ENCODE data around the gene ZNF260.
"Not testable (repeated sequence)": the region's sequence is repeated elsewhere in the genome, so short reads cannot be mapped to it uniquely, and the experiment has no call there.

ZNF260 gene

DNA sequence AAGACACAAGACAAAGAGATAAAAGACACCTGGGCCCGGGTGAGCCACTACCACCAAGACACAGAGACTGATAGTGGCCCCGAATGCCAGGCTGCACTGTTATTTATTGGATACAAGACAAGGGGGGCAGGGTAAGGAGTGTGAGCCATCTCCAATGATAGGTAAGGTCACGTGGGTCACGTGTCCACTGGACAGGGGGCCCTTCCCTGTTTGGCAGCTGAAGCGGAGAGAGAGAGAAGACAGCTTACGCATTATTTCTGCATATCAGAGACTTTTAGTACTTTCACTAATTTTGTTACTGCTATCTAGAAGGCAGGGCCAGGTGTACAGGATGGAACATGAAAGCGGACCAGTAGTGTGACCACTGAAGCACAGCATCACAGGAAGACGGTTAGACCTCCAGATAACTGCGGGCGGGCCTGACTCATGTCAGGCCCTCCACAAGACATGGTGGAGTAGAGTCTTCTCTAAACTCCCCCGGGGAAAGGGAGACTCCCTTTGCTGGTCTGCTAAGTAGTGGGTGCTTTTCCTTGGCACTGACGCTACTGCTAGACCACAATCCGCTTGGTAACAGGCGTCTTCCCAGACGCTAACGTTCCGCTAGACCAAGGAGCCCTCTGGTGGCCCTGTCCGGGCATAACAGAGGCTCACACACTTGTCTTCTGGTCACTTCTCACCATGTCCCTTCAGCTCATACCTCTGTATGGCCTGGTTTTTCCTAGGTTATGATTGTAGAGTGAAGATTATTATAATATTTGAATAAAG is 35.2 kb downstream of the ZNF260 start:
- TF ChIP-seq, protein P1, sequence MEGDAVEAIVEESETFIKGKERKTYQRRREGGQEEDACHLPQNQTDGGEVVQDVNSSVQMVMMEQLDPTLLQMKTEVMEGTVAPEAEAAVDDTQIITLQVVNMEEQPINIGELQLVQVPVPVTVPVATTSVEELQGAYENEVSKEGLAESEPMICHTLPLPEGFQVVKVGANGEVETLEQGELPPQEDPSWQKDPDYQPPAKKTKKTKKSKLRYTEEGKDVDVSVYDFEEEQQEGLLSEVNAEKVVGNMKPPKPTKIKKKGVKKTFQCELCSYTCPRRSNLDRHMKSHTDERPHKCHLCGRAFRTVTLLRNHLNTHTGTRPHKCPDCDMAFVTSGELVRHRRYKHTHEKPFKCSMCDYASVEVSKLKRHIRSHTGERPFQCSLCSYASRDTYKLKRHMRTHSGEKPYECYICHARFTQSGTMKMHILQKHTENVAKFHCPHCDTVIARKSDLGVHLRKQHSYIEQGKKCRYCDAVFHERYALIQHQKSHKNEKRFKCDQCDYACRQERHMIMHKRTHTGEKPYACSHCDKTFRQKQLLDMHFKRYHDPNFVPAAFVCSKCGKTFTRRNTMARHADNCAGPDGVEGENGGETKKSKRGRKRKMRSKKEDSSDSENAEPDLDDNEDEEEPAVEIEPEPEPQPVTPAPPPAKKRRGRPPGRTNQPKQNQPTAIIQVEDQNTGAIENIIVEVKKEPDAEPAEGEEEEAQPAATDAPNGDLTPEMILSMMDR (IDR thresholded peaks at IDR 0.05; ENCODE audit: low read depth, low read length) = peak; percentile 62

DNA sequence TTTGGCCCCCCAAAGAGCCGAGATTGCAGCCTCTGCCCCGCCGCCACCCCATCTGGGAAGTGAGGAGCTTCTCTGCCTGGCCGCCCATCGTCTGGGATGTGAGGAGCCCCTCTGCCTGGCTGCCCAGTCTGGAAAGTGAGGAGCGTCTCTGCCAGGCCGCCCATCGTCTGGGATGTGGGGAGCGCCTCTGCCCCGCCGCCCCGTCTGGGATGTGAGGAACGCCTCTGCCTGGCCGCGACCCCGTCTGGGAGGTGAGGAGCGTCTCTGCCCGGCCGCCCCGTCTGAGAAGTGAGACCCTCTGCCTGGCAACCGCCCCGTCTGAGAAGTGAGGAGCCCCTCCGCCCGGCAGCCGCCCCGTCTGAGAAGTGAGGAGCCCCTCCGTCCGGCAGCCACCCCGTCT is 37.2 kb downstream of the ZNF260 start:
- in situ Hi-C loops (cut with HindIII; ENCODE audit: low sequenced_read_pairs); H3K4me3 ChIP-seq (ENCODE audit: low read depth, low read length); DNase-seq (ENCODE audit: low read depth, low spot score): not testable (repeated sequence)

More for the DNA sequence above, 35.2 kb downstream of the ZNF260 start:
- DNase-seq (ENCODE audit: low read depth, low spot score) = peak; percentile 54
- in situ Hi-C loops (cut with HindIII; ENCODE audit: low sequenced_read_pairs); H3K4me3 ChIP-seq (ENCODE audit: low read depth, low read length): not testable (repeated sequence)

DNA sequence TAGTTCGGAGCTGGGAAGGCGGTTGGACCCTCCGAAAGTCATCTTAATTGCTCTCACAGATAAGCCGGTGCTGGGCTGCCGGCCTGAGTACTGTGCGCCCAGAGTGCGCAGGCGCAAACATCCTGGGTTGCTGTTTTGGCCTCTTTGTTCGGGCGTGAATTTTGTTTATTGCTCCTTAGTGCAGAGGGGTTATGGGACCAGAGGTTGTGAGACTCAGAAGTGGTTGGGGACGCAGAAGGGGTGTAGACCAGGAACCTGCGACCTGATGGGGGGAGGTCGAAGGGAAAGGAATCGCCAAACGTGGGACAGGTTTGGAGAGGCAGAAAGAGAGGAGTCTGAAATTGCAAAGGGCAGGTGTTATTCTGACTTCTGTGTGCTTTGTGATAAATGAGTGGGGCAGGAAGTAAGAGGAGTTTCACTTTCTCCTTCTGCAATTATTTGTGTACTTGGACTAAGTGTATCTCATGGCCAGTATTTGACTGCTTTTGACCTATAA is 38.1 kb downstream of the ZNF260 start:
- TF ChIP-seq, protein P1 (IDR thresholded peaks at IDR 0.05; ENCODE audit: low read depth, low read length) = no peak

DNA sequence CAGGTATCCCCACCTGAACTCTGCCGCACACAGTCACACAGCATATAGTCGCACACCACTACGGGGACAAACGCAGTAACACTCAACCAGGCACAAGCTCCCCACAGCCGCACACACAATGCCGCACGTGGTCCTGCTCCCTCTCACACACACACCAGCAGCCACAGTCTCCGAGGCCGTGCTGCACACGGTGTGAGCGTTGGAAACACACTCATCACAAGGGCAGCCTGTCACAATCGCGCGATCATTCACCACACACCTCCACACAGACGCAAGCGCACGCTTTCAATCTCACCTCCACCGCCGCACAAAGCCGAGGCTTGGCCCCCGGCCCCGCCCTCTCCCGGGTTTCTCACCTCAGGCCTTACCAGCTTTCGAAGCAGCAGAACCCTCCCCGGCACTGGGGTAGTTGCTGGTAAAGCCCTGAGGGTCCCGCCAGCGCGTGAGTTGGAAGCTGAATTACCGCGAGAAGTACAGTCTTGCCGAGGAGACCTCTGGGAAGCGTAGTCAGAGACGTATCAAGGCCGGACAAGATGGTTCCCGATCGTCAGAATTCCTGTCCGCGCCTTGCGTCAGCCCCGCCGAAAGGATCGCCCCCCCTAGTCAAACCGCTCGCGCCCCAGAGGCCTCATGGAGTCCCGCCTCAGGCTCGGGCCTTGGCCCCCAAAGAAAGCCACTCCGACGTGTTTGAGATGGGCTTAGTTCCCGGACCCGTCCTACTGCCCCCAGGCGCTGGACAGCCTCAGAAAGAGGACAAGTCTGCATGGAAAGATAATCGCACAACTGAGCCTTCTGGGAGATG is 38.8 kb downstream of the ZNF260 start, which contains the start of gene ZNF566:
TSS of gene ZNF566 (minus strand) at position 444 of the 802 bp plus-strand sequence. CDS start 13,004 bp downstream, outside the sequence.
- peak; percentile 97 for DNase-seq (ENCODE audit: low read depth, low spot score)
- TF ChIP-seq, protein P1 (IDR thresholded peaks at IDR 0.05; ENCODE audit: low read depth, low read length) = peak; percentile 12
- in situ Hi-C loops (cut with HindIII; ENCODE audit: low sequenced_read_pairs) = no loop called here
- peak within 1 kb of the TSS; percentile 82 for H3K4me3 ChIP-seq (ENCODE audit: low read depth, low read length)

More for the DNA sequence above, 38.1 kb downstream of the ZNF260 start:
- H3K4me3 ChIP-seq (ENCODE audit: low read depth, low read length) = peak overlapping the region; percentile 82
- no peak for DNase-seq (ENCODE audit: low read depth, low spot score)
- in situ Hi-C loops (cut with HindIII; ENCODE audit: low sequenced_read_pairs) = no loop called here

DNA sequence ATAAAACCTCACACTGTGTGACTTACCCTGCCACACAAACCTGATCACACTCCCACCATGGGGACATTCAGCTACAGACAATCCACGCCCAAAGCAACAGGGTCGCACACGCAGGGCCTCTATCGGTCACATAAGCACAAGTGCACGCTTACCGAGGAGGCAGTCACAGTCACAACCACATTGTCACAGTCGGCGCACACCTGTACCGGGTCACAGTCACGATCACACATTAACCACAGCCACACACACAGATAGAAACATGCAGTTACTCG is 39.3 kb downstream of the ZNF260 start:
- H3K4me3 ChIP-seq (ENCODE audit: low read depth, low read length) = peak overlapping the region; percentile 82
- DNase-seq (ENCODE audit: low read depth, low spot score) = no peak
- in situ Hi-C loops (cut with HindIII; ENCODE audit: low sequenced_read_pairs) = no loop called here
- TF ChIP-seq, protein P1 (IDR thresholded peaks at IDR 0.05; ENCODE audit: low read depth, low read length) = no peak

DNA sequence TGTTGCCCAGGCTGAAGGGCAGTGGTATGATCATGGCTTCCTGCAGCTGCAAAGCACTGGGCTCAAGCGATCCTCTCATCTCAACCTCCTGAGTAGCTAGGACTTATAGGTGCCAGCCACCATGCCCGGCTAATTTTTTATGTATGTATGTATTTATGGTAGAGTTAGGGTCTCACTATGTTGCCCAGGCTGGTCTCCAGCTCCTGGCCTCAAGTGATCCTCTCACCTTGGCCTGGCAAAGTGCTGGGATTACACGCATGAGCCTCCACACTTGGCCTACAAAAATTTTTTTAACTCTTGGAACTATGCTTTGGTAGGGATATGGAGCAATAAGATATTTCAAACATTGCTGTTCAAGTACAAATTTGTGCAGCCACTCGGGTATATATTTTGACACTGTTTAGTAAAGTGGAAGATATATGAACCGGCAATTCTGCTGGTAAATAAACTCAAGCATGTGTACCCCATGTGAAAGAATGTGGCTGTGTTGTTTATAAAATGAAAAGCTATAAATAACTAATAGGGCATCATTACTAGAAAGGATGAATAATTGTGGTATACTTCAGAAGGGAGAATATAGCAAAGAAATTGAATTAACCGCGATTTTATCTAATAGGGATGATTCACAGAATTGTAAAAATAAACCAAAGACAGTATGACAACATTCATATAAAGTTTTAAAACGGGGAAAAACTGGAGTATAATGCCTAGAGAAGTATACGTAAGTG is 39.8 kb downstream of the ZNF260 start:
- TF ChIP-seq, protein P1 (IDR thresholded peaks at IDR 0.05; ENCODE audit: low read depth, low read length) = no peak
- in situ Hi-C loops (cut with HindIII; ENCODE audit: low sequenced_read_pairs) = no loop called here
- peak; percentile 2 for DNase-seq (ENCODE audit: low read depth, low spot score)
- peak overlapping the region; percentile 82 for H3K4me3 ChIP-seq (ENCODE audit: low read depth, low read length)

All from astrocyte of the spinal cord (primary cell).